Dedifferentiated amniotic fluid mesenchymal stem cell (primary cell): ENCODE results near the gene CELSR1.
A peak's percentile ranks its signal among the peaks of the same experiment; 100 is the strongest.

Experiments
- DNase-seq: peaks from one replicate; pipeline ENCODE4 v3.0.0-alpha.2; 2016; ENCODE audit errors: extremely low spot score

Gene CELSR1

DNA sequence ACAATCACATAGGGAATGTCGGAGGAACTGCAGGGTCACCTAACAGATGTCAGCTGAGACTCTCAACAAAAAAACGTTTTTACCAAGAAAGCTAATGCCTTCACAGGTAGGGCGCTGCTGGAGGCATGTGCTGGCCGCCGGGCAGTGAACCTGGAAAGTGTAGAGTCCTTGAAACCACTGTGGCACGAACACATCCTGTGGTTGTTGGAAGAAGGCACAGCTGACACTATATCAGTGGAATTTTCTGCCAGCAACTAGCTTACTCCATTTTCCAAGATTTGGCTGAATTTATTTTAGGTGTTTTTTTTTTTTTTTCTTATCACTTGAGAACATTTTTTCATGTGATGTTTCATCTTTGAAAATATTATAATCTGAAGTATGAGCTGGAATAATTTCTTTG lies 187.7 kb downstream of the CELSR1 start:
- no peak for DNase-seq

DNA sequence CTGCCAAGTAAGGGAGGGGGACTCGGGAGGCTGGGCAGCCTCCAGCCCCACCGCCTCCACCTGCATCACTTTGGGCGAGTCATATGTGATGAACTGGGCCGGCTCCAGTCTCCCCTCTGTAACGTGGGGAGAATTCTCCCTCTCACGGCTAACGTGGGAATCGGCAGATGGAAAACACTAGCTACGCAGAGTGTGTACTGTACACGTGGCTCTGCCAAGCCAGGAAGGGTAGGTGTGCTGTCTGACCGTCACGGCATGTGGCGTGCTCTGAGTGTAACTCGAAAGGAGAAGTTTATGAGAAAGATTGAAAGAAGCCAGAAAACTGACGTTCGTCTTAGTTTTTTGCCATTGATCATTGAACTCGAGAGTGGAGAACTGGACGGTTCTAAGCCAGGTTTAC lies 188.2 kb downstream of the CELSR1 start:
- no peak for DNase-seq

DNA sequence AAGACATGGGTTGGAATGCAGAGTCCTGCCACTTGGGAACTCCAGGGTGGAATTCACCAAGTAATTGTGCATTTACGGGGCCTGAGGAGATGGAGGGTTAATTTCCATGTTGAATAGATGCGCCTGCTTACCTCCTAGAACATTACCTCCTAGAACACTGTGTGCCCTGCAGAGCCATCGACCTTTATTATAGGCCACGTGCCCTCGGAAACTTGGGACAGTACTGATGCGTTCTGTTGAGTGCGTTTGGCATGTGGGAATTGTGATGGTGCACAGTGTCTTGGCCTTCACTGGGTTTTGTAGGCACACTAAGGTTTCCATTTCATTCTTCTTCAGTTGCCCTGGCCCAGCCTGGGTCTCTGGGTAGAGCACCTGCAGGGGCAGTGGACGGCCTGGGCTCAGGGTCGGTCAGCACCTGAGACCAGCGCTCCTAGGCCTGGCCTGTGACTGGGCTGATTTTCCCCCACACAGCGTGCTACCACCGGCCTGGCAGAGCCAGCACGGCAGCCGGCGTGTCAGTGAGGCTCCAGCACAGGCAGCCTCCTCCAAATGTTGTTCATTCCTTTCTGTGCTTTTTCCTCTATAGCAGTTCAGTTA lies 189.2 kb downstream of the CELSR1 start:
- DNase-seq: no peak

DNA sequence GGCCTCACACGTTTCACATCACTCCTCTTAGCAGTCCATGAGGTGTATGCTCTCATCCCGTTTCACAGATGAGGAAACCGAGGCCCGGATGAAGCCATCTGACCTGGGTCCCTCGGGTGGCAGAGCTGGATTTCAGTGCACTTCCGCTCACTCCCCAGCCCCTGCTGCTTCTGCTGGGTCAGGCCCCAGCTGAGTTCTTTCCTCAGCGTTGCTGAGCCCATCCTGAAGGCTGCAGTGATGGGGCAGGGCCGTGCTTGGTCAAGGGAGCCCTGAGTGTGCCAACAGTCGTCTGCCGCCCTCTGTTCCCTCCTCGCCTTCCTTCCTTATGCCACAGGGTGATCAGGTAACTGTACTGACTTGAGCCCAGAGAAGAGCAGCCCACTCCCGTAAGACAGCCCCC lies 189.8 kb downstream of the CELSR1 start:
- DNase-seq: no peak

DNA sequence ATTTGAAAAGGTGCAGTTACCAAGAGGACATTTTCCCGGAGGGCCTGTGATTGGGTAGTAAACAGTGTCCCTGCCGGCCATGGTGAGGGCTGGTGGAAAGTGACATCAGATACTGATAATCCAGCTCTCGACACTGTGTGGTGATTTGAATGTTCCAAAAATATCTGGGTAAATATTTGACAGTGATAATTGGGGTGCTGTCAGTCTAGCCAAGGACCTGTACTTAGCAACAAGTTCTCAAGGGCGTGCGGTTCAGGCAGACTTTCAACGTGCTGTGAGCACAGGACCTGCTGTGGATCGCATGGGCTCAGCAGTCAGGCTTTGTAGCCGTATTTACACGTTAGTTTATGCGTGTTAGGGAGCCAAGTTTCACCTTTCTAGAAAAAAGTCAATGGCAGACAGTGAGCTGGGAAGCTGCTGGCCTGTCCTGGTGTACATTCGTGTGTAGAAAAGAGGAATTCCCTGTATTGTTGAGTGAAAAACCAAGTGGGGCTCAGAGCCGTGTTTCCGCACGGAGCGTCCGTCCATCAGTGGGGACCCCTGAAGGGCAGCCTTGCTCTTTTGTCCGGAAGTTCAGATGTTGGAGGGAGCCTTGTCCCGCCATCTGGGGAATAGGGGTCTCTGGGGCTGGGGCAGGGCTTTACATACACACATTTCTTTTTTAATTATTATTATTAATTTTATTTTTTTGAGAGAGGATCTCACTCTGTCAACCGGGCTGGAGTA lies 190.6 kb downstream of the CELSR1 start:
- DNase-seq: no peak

DNA sequence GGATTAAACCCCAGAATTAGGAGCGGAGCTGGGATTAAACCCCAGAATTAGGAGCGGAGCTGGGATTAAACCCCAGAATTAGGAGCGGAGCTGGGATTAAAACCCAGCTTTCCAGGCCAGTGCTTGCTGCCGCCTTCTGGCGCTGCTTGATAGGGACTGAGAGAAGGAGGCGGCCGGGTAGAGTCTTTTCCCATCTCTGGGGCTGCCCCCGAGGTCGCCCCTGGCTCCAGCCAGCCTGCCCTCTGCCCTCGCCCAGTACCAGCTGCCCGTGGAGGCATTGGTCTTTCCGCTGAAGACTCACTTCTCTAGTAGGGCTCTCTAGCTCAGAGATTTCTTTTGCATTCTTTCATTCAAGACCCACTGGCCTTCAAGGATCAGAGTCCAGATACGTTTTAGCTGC lies 196.7 kb downstream of the CELSR1 start:
- DNase-seq: no peak

DNA sequence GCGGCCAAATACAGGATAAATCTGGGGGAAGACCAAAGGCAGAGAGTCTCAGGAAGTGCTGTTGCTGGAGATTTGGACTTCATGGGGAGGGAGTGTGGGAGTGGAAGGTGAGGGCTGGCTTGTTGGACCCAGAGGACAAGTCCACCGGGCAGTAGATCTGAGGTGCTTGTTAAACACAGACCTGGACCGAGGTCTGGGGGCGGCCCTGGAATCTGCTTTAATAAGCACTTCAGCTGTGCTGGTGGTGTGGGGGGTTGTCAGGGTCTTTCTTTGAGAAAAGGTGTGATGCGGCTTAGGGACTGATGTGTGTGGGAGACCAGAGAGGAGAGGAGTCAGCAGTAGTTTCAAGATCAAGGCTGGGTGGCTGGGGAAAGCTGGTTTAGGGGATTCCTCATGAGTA lies 197.5 kb downstream of the CELSR1 start:
- DNase-seq: no peak

DNA sequence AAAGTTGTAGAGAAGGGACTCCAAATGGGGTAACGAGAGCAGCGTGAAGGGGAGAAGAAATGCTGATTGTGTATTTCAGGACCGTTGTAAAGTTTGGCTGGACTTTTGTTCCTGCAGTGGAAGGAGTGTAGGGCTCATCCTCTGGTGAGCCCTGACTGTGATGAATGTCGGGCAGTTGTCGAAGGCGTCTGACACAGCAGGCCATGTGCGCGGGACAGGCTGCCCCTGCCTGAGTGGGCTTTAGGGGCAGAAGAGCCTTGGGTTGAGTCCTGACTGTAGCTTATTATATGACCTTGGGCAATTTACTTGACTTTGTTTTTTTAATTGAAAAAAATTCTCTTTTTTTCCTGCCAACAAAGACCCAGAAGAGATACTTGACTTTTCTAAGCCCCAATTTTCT lies 198.8 kb downstream of the CELSR1 start:
- no peak for DNase-seq

DNA sequence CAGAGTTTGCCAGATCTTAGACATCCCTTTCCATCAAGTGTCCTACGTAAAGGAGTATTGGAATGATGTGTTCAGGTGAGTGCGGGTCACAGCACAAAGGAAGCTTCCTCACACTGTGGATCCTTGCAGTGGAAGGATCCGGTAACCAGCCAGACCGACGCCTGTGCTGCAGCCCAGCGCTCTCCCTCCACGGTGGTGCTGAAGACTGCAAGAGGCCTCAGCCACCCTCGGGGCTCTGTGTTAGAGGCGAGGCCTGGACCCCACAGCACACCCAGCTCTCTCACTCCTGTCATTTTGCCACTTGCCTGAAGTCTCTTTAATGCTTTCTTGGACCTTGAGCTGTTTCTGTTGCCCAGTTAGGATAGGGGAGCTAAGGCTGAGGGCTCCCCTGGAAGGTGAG lies 199.6 kb downstream of the CELSR1 start:
- DNase-seq: no peak

DNA sequence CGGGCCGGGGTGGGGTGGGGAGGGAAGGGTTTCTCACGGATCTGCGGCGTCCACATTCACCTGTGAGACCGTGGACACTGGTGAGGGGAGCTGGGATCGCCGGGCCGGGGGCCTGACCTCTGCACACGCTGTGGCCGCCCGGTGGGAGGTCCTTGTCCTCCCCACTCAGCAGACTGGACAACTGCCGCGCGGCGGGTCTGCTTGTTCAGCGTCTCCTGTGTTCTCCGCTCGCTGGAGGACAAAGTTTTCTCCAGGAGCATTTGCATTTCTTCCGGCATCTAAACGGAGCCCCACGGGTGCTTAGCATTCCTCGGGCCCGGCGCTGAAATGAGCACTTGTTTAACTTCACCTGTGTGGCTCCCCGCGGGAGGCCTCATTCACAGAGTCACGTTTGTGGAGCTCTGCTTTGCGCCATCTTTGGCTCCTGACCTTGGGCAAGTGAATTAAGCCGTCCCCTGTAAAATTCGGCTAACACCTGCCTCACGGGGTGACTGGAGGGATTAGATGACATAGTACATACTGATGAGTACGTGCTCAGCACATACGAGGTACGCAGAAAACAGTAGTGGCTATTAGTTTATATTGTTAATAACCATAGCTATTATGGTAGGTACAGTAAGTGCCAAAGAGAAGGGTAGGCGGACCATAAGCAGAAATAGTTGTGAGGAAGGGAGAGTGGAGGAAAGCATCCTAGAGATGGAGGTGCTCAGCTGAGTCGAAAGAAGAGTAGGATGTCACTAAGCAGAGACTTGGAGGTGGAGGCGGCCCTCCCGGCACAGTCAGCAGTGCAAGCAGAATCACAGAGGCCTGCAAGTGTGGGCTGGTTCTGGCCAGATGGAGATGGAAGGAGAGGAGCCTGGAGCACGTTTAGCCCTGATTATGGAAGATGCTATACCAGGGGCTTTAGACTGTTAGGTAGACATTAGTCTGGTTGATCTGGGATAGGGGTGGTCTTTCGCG lies 201.0 kb downstream of the CELSR1 start:
- no peak for DNase-seq

DNA sequence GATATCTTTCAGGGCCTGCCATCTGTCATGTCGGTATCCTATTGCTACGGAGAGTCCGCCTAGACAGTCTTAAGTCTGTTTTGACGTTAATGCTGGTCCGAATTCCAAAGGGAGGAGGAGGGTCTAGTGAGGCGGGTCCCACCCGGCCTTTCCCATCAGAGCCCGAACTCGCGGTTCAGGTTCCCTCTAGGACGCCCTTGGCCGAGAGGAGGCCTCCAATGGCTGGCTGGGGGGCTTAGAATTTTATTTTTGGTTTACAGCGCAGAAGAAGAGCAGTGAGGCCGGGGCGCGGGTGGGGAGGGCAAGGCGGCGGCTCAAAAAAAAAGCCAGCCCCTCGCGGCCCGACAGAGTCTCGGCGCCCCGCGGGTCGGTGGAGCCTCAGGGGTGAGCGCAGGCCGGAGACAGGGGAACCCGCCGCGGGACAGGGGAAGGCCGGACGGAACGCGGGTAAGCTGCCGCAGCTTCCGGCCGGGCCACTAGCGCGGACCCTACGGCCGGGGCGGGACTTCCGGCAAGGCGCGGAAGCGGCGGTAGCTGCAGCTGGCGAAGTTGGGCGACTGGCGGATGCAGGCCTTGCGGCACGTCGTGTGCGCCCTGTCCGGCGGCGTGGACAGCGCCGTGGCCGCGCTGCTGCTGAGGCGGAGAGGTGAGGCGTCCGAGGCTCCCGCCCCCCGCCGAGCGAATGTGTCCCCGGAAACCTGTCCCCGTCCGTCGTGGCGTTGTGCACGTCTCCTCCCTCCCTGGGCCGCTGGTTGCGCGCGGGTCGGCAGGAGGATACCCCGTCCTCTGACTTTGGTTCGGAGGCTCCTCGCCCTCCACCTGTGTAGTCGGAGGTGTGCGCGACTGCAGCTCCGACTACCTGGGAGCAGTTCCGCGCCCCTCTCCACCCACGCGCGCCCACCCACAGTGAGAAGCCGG lies 202.0 kb downstream of the CELSR1 start, which contains the start of gene TRMU:
TRMU (plus strand) TSS at position 514 of the 918 bp plus-strand sequence; CDS start at position 565, 51 bp downstream.
- peak; percentile 78 for DNase-seq

DNA sequence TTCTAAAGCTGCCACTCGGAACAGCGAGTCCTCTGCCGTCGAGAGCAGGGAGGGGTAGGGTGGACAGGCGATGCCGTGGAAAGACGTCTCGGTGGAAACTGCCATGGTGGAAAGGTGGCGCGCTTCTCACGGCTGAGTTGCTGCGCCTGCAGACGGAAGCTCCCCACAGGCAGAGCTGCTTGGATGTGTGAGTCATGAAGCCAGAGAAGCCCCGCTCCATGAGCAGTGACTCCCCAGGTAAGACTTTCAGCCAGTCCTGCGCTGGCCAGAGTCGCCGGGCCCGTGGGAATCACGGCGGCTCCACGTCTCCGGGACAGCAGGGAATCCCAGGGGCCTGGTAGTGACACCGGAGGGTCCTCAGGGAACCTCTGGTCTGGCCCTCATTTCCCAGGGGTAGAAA lies 205.9 kb downstream of the CELSR1 start:
- DNase-seq: no peak

DNA sequence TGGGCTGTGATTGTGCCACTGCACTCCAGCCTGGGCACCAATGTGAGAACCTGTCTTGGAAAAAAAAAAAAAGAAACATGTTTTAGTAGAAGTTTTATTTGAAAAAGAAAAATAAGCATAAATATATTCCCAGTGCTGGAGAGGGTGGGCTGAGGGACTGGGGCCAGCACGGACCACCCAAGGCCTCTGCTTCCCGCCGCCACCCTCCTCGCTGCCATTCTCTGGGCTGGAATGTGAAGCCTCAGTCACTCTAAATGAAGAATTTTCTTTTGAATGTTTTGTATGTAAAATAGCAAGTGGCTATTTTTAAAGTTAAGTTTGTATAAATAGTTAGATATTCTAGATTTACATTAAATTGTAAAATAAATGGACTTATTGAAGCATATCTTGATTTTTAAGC lies 207.0 kb downstream of the CELSR1 start:
- DNase-seq: no peak

DNA sequence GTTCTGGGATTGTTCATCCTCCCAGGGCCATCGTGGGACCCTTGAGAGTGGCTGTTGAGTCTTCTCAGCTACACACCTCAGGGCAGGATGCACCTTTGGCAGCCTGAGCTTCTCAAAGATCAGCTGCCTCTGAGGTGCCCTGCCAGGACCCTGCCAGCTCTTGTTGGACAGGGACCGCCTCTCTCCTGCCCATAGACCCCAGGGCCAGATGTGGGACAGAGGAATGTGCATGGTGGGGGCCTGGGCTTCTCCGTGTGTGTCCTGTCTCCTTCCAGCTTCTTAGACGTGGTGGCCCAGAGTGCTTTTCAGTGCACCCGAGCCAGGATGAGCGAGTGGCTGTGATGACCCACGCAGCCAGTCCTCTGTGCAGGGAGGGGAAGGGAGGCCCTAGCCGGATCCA lies 207.8 kb downstream of the CELSR1 start:
- no peak for DNase-seq

DNA sequence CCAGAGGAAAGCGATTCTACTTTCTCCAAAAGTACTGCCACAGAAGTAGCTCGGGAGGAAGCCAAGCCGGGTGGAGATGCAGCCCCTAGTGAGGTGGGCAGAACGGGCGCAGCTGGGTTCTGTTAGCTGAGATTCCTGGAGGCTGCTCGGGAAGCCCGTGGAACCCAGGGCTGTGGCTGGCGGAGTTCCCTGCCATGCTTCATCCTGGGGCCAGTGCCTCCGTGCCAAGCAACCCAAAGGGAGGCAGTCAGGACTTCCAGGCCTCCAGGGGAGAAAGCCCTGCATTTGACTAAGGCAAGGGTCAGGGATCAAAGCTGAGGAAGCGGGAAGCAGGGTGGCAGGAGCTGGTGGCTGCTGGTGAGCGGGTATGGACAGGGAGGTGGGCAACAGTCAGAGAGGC lies 208.6 kb downstream of the CELSR1 start:
- no peak for DNase-seq

DNA sequence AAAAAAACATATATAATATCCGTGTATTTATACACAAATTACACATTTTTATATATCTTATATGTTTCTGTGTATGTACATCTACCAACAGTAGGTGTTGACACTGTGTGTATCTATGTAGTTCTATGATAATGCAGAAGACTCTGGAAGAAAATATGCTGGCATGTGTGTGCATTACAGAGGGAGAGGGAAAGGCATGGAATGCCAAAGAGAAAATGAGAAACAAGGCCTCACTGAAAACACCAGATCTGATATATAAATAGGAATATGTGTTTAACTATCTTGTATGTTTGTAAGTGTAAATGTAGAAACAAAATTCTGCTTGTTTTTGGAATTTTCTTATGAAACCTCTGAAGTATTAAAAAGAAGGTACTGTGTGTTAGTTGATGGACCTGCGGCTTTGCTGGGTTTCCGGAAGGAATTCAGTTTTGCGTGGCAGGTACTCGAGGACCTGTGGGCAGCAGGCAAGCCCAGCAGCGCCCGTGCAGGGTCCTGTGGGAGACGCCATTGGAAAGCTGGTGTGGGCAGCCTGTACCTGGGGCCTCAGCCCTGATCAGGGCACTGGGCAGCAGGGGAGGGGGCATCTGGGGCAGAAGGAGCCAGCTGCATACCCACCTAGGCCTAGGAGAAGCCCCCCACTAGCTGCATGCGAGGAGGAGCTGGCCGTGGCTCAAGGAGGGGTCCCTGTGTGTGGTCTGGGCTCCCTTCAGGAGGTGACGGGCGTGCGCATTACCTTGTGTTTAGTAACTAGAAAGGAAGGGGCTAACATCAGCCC lies 209.5 kb downstream of the CELSR1 start:
- no peak for DNase-seq

DNA sequence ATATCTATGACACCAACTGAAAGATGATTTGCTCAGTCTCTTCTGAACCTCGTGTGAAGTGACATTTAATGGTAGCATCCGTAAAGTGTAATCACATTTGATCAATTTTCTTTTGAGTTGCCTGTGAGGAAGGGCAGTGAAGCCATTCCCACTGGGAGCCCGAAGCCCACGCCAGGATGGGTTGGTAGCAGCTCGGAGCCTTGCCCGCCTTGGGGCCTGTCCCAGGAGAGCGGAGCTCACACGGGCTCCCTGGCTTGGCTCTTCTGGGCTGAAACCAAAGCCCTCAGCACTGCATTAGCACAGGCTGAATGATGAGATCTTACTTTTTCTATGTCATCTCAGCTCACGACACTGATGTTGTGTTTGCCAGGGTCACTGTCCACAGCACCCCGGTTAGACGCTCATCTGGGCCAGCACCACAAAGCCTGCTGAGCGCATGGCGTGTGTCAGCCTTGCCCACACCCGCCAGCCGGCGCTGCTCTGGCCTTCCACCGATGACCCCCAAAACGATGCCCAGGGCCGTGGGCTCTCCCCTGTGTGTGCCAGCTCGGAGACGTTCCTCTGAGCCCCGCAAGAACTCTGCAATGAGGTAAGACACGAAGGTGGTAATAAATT lies 211.2 kb downstream of the CELSR1 start:
- no peak for DNase-seq

DNA sequence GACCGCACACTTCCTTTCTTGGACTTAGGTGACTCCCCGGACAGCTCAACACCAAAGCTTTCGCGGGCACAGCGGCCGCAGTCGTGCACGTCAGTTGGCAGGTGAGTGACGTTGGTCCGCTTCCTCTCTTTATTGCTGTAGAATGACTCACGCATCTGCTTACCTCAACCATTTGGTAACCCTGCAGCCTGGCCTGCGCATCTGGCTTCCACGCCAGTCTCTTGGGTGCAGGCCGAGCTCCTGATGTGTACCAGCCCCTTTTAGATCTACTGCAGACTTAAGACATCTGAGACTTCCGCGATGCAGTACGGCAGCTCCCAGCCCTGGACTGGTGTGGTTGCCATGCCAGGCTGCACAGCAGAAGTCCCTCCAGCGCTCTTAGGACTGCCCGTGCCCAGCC lies 214.3 kb downstream of the CELSR1 start:
- no peak for DNase-seq

DNA sequence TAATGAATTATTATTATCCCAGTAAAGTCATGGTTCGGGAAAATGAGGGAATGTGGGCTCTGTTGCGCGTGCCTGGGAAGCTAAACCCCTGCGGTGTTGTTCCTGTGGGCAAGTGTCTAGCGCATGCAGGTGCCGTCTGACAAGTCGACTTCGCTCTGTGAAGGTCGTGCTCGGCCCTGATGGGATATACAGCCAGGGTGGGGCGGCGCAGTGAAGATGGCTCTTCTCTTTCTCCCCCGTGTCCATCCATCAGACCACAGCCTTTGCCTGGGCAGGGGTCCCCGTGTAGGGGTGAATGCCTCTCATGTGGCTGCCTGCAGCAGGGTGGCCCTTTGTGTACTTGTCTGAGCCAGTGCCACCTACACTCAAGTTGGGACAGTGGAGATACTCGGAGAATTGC lies 214.7 kb downstream of the CELSR1 start:
- no peak for DNase-seq

DNA sequence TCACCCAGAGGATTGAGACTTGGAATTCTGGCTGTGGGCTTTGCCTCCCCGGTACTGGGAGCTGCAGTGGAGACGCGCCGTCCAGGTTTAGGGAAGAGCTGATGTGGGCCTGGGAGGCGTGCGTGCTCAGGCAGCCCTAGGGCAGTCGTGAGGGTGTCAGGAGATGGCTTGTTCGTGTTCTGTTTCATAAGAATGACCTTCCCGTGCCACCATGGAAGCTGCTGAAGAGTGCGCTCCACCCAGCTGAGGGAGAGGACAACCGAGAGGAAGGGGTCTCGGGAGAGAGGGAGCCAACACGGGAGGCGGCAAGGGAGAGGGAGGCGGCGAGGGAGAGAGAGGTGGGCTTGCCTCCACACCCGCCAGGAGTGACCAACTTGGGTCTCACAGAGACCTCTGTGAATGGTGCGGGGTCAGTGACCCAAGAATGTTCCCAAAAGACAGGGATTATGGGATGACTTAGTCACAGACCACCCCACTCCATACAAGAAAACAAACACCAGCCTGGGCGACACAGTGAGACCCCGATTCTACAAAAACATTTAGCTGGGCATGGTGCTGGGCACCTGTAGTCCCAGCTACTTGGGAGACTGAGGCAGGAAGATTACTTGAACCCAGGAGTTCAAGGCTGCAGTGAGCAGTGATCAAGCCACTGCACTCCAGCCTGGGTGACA lies 216.6 kb downstream of the CELSR1 start:
- no peak for DNase-seq
